Measurements from ENCODE around the gene AOPEP. TPM values are rescaled to one million over a fixed set of nuclear protein-coding genes. Genes with fewer than 3 reads are reported as not detected.
A peak's percentile ranks its signal among the peaks of the same experiment; 100 is the strongest.

Gene AOPEP
- total and polyA plus RNA-seq, 2 of the 13 experiments (the other 11 are each of a cell fraction or from before 2014, with no cell fraction given): 22.2 to 41.6 TPM

DNA sequence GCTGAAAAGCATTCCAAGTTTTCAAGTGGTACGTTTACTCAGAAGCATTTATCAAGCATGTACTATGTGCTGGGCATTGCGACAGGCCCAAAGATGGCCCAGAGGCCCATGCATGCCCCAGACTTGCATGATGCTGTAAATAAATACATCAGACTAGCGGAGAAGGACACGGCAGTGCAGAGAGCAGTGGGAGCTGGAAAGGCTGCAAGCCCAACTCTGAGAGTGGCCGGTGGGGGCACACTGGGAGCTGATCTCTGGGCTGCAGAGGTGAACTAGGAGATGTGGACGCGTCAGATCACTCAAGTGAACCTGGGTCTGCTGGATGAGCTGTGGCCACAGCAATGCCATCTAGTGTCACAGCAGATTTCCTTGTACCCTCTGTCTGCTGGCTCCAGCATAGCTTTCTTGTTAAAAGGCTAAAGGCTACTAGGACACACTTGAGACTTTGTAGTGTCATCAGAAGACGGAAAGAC is 344.1 kb downstream of the AOPEP start (continued):
- no peak for TF ChIP-seq ZBTB1 (CRISPR knock-in tag; IDR thresholded peaks at IDR 0.05; ENCODE audit: borderline replicate concordance)
- TF ChIP-seq ZSCAN21 (CRISPR knock-in tag; IDR thresholded peaks at IDR 0.05; ENCODE audit: borderline replicate concordance): no peak
- no peak for TF ChIP-seq ZNF224 (CRISPR knock-in tag; IDR thresholded peaks at IDR 0.05)
- TF ChIP-seq FOXC1 (CRISPR knock-in tag; IDR thresholded peaks at IDR 0.05; ENCODE audit: borderline replicate concordance): 0 out of 2 replicates have a peak, but pooled peaks have one; percentile 45
- no peak for TF ChIP-seq SRSF4 (IDR thresholded peaks at IDR 0.05; ENCODE audit: low read depth, low read length, poor library complexity, severe bottlenecking)
- TF ChIP-seq, protein P1, sequence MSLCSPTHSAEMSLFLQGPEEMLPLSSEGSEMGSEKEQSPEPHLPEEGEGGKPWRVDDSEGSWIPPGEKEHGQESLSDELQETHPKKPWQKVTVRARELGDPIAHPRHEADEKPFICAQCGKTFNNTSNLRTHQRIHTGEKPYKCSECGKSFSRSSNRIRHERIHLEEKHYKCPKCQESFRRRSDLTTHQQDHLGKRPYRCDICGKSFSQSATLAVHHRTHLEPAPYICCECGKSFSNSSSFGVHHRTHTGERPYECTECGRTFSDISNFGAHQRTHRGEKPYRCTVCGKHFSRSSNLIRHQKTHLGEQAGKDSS (CRISPR knock-in tag; IDR thresholded peaks at IDR 0.05; ENCODE audit: borderline replicate concordance, low read depth): no peak
- TF ChIP-seq PAX8 (CRISPR knock-in tag; IDR thresholded peaks at IDR 0.05; ENCODE audit: borderline replicate concordance): no peak
- TF ChIP-seq, protein P2, sequence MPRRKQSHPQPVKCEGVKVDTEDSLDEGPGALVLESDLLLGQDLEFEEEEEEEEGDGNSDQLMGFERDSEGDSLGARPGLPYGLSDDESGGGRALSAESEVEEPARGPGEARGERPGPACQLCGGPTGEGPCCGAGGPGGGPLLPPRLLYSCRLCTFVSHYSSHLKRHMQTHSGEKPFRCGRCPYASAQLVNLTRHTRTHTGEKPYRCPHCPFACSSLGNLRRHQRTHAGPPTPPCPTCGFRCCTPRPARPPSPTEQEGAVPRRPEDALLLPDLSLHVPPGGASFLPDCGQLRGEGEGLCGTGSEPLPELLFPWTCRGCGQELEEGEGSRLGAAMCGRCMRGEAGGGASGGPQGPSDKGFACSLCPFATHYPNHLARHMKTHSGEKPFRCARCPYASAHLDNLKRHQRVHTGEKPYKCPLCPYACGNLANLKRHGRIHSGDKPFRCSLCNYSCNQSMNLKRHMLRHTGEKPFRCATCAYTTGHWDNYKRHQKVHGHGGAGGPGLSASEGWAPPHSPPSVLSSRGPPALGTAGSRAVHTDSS (CRISPR knock-in tag; conservative IDR thresholded peaks at IDR 0.05): no peak
- TF ChIP-seq, protein P3, sequence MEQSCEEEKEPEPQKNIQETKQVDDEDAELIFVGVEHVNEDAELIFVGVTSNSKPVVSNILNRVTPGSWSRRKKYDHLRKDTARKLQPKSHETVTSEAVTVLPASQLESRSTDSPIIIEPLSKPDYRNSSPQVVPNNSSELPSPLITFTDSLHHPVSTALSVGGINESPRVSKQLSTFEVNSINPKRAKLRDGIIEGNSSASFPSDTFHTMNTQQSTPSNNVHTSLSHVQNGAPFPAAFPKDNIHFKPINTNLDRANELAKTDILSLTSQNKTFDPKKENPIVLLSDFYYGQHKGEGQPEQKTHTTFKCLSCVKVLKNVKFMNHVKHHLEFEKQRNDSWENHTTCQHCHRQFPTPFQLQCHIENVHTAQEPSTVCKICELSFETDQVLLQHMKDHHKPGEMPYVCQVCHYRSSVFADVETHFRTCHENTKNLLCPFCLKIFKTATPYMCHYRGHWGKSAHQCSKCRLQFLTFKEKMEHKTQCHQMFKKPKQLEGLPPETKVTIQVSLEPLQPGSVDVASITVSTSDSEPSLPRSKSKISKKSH (CRISPR knock-in tag; IDR thresholded peaks at IDR 0.05; ENCODE audit: borderline replicate concordance): no peak
- TF ChIP-seq PAF1 (CRISPR knock-in tag; IDR thresholded peaks at IDR 0.05): no peak
- no peak for TF ChIP-seq JARID2 (CRISPR knock-in tag; IDR thresholded peaks at IDR 0.05; ENCODE audit: insufficient replicate concordance)
- no peak for TF ChIP-seq TMF1 (CRISPR knock-in tag; IDR thresholded peaks at IDR 0.05; ENCODE audit: low read depth)
- TF ChIP-seq ZNF761 (CRISPR knock-in tag; conservative IDR thresholded peaks at IDR 0.05): no peak
- TF ChIP-seq GFI1 (CRISPR knock-in tag; IDR thresholded peaks at IDR 0.05; ENCODE audit: borderline replicate concordance): no peak
- no peak for TF ChIP-seq HOXA7 (CRISPR knock-in tag; IDR thresholded peaks at IDR 0.05)
- TF ChIP-seq, protein P4, sequence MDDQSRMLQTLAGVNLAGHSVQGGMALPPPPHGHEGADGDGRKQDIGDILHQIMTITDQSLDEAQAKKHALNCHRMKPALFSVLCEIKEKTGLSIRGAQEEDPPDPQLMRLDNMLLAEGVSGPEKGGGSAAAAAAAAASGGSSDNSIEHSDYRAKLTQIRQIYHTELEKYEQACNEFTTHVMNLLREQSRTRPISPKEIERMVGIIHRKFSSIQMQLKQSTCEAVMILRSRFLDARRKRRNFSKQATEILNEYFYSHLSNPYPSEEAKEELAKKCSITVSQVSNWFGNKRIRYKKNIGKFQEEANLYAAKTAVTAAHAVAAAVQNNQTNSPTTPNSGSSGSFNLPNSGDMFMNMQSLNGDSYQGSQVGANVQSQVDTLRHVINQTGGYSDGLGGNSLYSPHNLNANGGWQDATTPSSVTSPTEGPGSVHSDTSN (CRISPR knock-in tag; IDR thresholded peaks at IDR 0.05; ENCODE audit: borderline replicate concordance): no peak
- TF ChIP-seq, protein P5, sequence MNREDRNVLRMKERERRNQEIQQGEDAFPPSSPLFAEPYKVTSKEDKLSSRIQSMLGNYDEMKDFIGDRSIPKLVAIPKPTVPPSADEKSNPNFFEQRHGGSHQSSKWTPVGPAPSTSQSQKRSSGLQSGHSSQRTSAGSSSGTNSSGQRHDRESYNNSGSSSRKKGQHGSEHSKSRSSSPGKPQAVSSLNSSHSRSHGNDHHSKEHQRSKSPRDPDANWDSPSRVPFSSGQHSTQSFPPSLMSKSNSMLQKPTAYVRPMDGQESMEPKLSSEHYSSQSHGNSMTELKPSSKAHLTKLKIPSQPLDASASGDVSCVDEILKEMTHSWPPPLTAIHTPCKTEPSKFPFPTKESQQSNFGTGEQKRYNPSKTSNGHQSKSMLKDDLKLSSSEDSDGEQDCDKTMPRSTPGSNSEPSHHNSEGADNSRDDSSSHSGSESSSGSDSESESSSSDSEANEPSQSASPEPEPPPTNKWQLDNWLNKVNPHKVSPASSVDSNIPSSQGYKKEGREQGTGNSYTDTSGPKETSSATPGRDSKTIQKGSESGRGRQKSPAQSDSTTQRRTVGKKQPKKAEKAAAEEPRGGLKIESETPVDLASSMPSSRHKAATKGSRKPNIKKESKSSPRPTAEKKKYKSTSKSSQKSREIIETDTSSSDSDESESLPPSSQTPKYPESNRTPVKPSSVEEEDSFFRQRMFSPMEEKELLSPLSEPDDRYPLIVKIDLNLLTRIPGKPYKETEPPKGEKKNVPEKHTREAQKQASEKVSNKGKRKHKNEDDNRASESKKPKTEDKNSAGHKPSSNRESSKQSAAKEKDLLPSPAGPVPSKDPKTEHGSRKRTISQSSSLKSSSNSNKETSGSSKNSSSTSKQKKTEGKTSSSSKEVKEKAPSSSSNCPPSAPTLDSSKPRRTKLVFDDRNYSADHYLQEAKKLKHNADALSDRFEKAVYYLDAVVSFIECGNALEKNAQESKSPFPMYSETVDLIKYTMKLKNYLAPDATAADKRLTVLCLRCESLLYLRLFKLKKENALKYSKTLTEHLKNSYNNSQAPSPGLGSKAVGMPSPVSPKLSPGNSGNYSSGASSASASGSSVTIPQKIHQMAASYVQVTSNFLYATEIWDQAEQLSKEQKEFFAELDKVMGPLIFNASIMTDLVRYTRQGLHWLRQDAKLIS (CRISPR knock-in tag; IDR thresholded peaks at IDR 0.05): no peak
- no peak for TF ChIP-seq SIN3B (IDR thresholded peaks at IDR 0.05; ENCODE audit: low read length)
- TF ChIP-seq KLF12 (CRISPR knock-in tag; IDR thresholded peaks at IDR 0.05; ENCODE audit: borderline replicate concordance): no peak
- no peak for TF ChIP-seq JUND (CRISPR knock-in tag; IDR thresholded peaks at IDR 0.05)
- TF ChIP-seq NFIB (CRISPR knock-in tag; IDR thresholded peaks at IDR 0.05; ENCODE audit: borderline replicate concordance): no peak
